Liver (tissue), 9 donors: ENCODE data around the gene MRPL18. TPM values are rescaled to one million over a fixed set of nuclear protein-coding genes. Genes with fewer than 3 reads are reported as not detected.

Experiments
- DNase-seq: peaks from one replicate; pipeline ENCODE4 v3.0.0-alpha.2; 2017; ENCODE audit warnings: low spot score
- H3K27ac ChIP-seq, 2 donors: one replicate each; pipeline ENCODE4 v1.7.0; 2013; ENCODE audit warnings: inconsistent platforms in 2 of 2, low read length in 2 of 2, control low read depth in 1 of 2, low read depth in 1 of 2, mild to moderate bottlenecking in 1 of 2
- H3K27me3 ChIP-seq, 4 donors: one replicate each; pipeline versions ENCODE4 v1.6.1 to v1.7.0; 2013; ENCODE audit warnings: low read length in 3 of 4, inconsistent platforms in 1 of 4, mild to moderate bottlenecking in 1 of 4, moderate library complexity in 1 of 4; ENCODE audit not compliant: control insufficient read depth in 4 of 4, insufficient read depth in 4 of 4
- H3K36me3 ChIP-seq, 4 donors: one replicate each; pipeline versions ENCODE4 v1.6.1 to v1.7.0; 2013; ENCODE audit warnings: low read length in 3 of 4, mild to moderate bottlenecking in 3 of 4, low read depth in 1 of 4, moderate library complexity in 1 of 4; ENCODE audit not compliant: control insufficient read depth in 4 of 4, insufficient read depth in 3 of 4
- H3K4me1 ChIP-seq, 4 donors: one replicate each; pipeline versions ENCODE4 v1.6.1 to v1.7.0; 2013; ENCODE audit warnings: low read length in 3 of 4, mild to moderate bottlenecking in 3 of 4, moderate library complexity in 1 of 4; ENCODE audit not compliant: control insufficient read depth in 4 of 4, insufficient read depth in 4 of 4
- H3K4me3 ChIP-seq, 3 donors: one replicate each; pipeline versions ENCODE4 v1.6.1 to v1.7.0; 2013; ENCODE audit warnings: low read length in 3 of 3, control low read depth in 1 of 3, low read depth in 1 of 3, mild to moderate bottlenecking in 1 of 3
- H3K9ac ChIP-seq, 2 donors: one replicate each; pipeline ENCODE4 v1.7.0; 2013; ENCODE audit warnings: low read length in 2 of 2, mild to moderate bottlenecking in 2 of 2, moderate library complexity in 2 of 2, control low read depth in 1 of 2, low read depth in 1 of 2
- H3K9me3 ChIP-seq, 4 donors: one replicate each; pipeline versions ENCODE4 v1.6.1 to v1.7.0; 2013; ENCODE audit warnings: low read length in 3 of 4; ENCODE audit not compliant: control insufficient read depth in 4 of 4
- ATF3 ChIP-seq: IDR thresholded peaks from 2 replicates; pipeline ENCODE4 v1.6.1; 2016; ENCODE audit warnings: antibody characterized with exemption
- CTCF ChIP-seq: fragments of 150-350 bp; IDR thresholded peaks from 2 replicates; pipeline ENCODE4 v1.5.1; 2017; ENCODE audit warnings: improper control_type of control experiment, low read depth, low read length; ENCODE audit not compliant: missing input control
- EGR1 ChIP-seq, 2 donors: IDR thresholded peaks; 2 replicates each; pipeline ENCODE4 v1.6.1; 2016 to 2018; ENCODE audit warnings: antibody characterized with exemption in 2 of 2, low read depth in 2 of 2
- FOXA1 ChIP-seq: IDR thresholded peaks from 2 replicates; pipeline ENCODE4 v1.6.1; 2016; ENCODE audit warnings: antibody characterized with exemption
- FOXA2 ChIP-seq: IDR thresholded peaks from 2 replicates; pipeline ENCODE4 v1.6.1; 2016; ENCODE audit warnings: antibody characterized with exemption
- GABPA ChIP-seq, 2 donors: IDR thresholded peaks in 1 of 2; conservative IDR thresholded peaks in 1 of 2; 2 replicates each; pipeline ENCODE4 v1.6.1; 2016; ENCODE audit warnings: antibody characterized with exemption in 2 of 2, mild to moderate bottlenecking in 1 of 2, moderate library complexity in 1 of 2
- HNF4A ChIP-seq, 2 donors: conservative IDR thresholded peaks; 2 replicates each; pipeline ENCODE4 v1.6.1; 2016; ENCODE audit warnings: antibody characterized with exemption in 2 of 2, mild to moderate bottlenecking in 2 of 2
- JUND ChIP-seq, 2 donors: IDR thresholded peaks; 2 replicates each; pipeline ENCODE4 v1.6.1; 2016; ENCODE audit warnings: antibody characterized with exemption in 2 of 2
- MAX ChIP-seq: IDR thresholded peaks from 2 replicates; pipeline ENCODE4 v1.6.1; 2016; ENCODE audit warnings: antibody characterized with exemption
- RAD21 ChIP-seq, 2 donors: IDR thresholded peaks; 2 replicates each; pipeline ENCODE4 v1.6.1; 2016; ENCODE audit warnings: antibody characterized with exemption in 2 of 2, mild to moderate bottlenecking in 2 of 2
- REST ChIP-seq: IDR thresholded peaks from 2 replicates; pipeline ENCODE4 v1.6.1; 2016; ENCODE audit warnings: antibody characterized with exemption, mild to moderate bottlenecking
- RXRA ChIP-seq, 2 donors: IDR thresholded peaks; 2 replicates each; pipeline ENCODE4 v1.6.1; 2017 to 2018; ENCODE audit warnings: antibody characterized with exemption in 2 of 2, mild to moderate bottlenecking in 1 of 2
- SP1 ChIP-seq: IDR thresholded peaks from 2 replicates; pipeline ENCODE4 v1.6.1; 2018; ENCODE audit warnings: antibody characterized with exemption, mild to moderate bottlenecking
- TAF1 ChIP-seq: conservative IDR thresholded peaks from 2 replicates; pipeline ENCODE4 v1.6.1; 2016; ENCODE audit warnings: antibody characterized with exemption, mild to moderate bottlenecking
- YY1 ChIP-seq: IDR thresholded peaks from 2 replicates; pipeline ENCODE4 v1.6.1; 2016; ENCODE audit warnings: antibody characterized with exemption, mild to moderate bottlenecking
- ZBTB33 ChIP-seq: IDR thresholded peaks from 2 replicates; pipeline ENCODE4 v1.6.1; 2016; ENCODE audit warnings: antibody characterized with exemption
- WGBS: extraction: QIAGEN DNeasy Blood & Tissue Kit; methylation state at CpG from one replicate; pipeline ENCODE4 v1.1.7; 2013; 5-methylcytosine and 5-hydroxymethylcytosine counted together
- polyA plus RNA-seq, 2 donors: library from polyadenylated mRNA; stranded (reverse) in 1 of 2; unstranded in 1 of 2; fragments of 200-250 nt in 1 of 2; fragments of >200 nt in 1 of 2; fragmentation: Nextera tagmentation in 1 of 2; extraction: Ambion mirVana in 1 of 2; gene quantifications; one replicate each; pipeline versions ENCODE4 v1.2.1 to v1.2.3, GENCODE V29; 2013 to 2015
- total RNA-seq, 2 donors: library from RNA; depleted of rRNA; stranded (reverse); fragments of >200 nt; gene quantifications; one replicate each; pipeline ENCODE4 v1.2.3, GENCODE V29; 2014
- donor health status: healthy.
- donor health status: healthy.
- donor health status: healthy.
- donor health status: healthy.
- donor health status: healthy.

MRPL18 gene
- total and polyA plus RNA-seq, 4 donors, result 32.5 to 61.9 (median 41.9) TPM

- Histone ChIP-seq H3K27ac (no peak overlapping the region), H3K9ac (no peak overlapping the region), H3K36me3 (peaks cover 10 to 60% (median 45%) of the 10 kb centered on the region in 4 donors), H3K9me3 (no peaks in the 10 kb centered on the region), H3K4me1 (no peaks in the 10 kb centered on the region), H3K4me3 (no peak overlapping the region), H3K27me3 (no peaks in the 10 kb centered on the region)
- 94% methylated on average over 2 of the region's 2 CpGs for WGBS
- no peak for TF ChIP-seq JUND (IDR thresholded peaks at IDR 0.05)
- TF ChIP-seq RAD21 (IDR thresholded peaks at IDR 0.05), result no peak
- no peak for TF ChIP-seq CTCF
- TF ChIP-seq REST, result no peak
- TF ChIP-seq FOXA1, result no peak
- TF ChIP-seq GABPA (IDR thresholded peaks at IDR 0.05 in 1 of 2, conservative IDR thresholded peaks at IDR 0.05 in 1 of 2), result no peak
- TF ChIP-seq FOXA2, result no peak
- no peak for TF ChIP-seq SP1
- TF ChIP-seq EGR1 (IDR thresholded peaks at IDR 0.05; ENCODE audit: low read depth in 2 of 2), result no peak
- TF ChIP-seq YY1, result no peak
- no peak for TF ChIP-seq ATF3
- no peak for TF ChIP-seq MAX
- TF ChIP-seq TAF1, result no peak
- TF ChIP-seq ZBTB33, result no peak
- TF ChIP-seq RXRA (IDR thresholded peaks at IDR 0.05), result no peak
- TF ChIP-seq HNF4A (conservative IDR thresholded peaks at IDR 0.05), result no peak
- no peak for DNase-seq
Measured at GRCh38 chr6:159754401-159754800, 35.9 kb upstream of the MRPL18 start.
